AG09309 (cell line): Measurements from ENCODE around the gene ZFPM1.

Experiments
- DNase-seq: peaks from one replicate; pipeline ENCODE4 v3.0.0-alpha.2; 2010; ENCODE audit warnings: low read depth
- H3K4me3 ChIP-seq: 2 replicates; pipeline ENCODE4 v1.5.1; 2011; ENCODE audit warnings: mild to moderate bottlenecking, low read depth, low read length, moderate library complexity; ENCODE audit not compliant: control insufficient read depth
- TF ChIP-seq, protein P1 (sequence below): IDR thresholded peaks from 2 replicates; pipeline ENCODE4 v1.5.1; 2011; ENCODE audit warnings: mild to moderate bottlenecking, low read depth, low read length, inconsistent platforms; ENCODE audit not compliant: insufficient read depth, control insufficient read depth; ENCODE audit errors: missing control alignments

Gene ZFPM1

DNA sequence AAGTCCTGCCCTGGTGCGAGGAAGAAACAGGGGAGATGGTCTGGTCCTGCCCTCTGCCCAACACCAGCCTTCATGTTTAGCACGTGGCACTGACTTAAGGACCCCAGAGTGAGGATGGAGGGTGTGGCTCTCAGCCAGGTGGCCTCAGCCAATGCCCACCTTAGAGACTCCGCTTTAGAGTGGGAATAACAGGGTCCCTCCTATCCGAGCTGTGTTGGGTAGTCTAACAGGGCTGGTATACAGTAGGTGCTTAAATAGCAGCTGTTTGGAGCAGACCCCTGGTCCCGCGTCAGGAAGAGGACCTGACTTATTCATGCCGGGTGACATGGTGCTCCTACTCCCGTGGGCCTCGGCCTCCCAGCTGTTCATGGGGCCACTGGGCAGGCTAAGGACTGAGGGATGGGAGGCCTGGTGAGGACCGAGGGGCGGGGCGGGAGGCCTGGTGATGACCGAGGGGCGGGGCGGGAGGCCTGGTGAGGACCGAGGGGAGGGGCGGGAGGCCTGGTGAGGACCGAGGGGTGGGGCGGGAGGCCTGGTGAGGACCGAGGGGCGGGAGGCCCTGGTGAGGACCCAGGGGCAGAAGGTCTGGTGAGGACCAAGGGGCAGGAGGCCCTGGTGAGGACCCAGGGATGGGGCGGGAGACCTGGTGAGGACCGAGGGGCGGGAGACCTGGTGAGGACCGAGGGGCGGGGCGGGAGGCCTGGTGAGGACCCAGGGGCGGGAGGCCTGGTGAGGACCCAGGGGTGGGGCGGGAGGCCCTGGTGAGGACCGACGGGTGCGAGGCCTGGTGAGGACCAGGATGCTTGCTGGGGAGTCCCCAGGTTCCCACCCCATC, 7.6 kb downstream of the ZFPM1 start:
- no peak overlapping the region for H3K4me3 ChIP-seq
- DNase-seq, result no peak
- TF ChIP-seq, protein P1, sequence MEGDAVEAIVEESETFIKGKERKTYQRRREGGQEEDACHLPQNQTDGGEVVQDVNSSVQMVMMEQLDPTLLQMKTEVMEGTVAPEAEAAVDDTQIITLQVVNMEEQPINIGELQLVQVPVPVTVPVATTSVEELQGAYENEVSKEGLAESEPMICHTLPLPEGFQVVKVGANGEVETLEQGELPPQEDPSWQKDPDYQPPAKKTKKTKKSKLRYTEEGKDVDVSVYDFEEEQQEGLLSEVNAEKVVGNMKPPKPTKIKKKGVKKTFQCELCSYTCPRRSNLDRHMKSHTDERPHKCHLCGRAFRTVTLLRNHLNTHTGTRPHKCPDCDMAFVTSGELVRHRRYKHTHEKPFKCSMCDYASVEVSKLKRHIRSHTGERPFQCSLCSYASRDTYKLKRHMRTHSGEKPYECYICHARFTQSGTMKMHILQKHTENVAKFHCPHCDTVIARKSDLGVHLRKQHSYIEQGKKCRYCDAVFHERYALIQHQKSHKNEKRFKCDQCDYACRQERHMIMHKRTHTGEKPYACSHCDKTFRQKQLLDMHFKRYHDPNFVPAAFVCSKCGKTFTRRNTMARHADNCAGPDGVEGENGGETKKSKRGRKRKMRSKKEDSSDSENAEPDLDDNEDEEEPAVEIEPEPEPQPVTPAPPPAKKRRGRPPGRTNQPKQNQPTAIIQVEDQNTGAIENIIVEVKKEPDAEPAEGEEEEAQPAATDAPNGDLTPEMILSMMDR, result no peak

DNA sequence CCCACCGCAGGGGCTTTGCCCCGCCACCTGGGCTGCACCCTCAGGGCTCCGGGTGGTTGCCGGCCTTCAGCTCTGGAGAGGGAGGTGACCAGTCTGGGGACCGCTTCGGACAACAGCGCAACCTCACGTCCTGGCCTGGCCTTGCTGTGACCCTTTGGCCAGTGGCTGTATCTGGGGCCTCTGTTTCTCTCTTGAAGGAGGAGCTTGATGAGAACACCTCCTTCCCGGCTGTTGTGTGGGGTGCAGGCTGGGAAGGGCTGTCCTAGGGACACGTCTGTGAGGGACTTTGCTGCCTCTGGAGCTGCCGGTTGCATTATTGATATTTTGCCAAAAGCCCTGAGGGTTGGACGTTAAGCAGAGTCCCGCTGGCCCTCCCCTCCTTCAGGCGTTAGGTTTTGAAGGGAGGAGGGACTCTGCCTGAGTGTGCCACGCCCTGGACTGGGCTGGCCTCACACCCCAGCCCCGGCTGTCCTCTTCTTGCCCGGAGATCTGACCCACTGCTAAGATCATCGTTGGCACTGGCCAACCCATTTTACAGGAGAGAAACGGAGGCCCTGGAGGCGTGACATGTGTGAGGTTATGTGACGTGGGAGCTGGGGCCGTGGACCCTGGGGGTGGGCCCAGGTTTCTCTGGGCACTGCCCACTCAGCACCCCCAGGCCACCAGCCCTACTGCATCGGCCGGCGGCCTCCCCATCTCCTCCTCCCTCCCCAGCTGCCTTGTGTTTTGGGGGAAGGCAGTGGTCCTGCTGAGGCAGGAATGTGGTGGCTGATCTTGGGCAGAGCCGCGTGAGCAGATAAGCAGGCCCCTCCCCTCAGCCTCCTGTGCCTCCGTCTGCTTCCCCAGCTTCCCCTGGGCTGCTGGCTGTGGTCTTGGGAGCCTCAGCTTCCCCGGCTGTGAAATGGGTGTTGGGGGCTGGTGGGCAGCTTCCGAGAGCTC, 8.5 kb downstream of the ZFPM1 start:
- TF ChIP-seq, protein P1, result no peak
- no peak for DNase-seq
- H3K4me3 ChIP-seq, result no peak overlapping the region

DNA sequence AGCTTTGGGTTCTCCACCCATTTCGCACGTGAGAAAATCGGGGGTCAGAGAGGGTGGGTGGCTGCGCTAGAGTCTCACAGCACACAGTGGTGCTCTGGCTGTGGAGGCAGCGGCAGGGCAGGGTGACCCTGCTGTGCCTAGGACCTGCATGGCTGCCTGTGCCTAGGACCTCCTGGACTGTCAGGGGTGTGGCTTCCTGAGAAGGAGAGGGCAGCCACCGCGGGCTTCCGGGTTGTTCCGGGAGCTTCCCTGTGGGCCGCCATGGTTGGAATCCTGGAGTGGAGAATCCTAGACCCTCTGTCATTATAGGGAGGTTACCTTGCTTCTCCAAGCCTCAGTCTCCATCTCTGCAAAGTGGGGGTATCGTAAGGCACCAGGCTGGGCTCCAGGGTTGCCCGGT, 9.3 kb downstream of the ZFPM1 start:
- DNase-seq, result no peak
- H3K4me3 ChIP-seq, result no peak overlapping the region
- TF ChIP-seq, protein P1, result no peak

DNA sequence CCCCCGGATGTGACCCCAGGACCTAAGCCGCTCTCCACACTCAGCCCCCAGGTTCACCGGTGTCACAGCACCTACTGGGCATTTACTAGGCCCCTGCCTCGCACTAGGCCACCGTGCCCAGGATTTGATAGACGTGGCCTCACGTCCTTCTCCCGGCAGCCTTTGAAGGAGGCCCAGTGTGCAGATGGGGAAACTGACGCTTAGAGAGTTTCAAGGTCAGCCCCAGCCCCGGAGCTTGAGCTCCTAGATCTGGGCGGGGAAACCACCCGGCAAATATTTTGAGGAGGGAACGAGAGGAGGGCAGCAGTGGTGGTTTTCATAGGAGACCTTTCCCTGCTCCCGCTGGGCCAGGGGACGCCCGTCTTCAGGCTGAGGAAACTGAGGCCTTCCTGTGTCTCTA, 10.3 kb downstream of the ZFPM1 start:
- no peak for DNase-seq
- H3K4me3 ChIP-seq, result no peak overlapping the region
- TF ChIP-seq, protein P1, result no peak

DNA sequence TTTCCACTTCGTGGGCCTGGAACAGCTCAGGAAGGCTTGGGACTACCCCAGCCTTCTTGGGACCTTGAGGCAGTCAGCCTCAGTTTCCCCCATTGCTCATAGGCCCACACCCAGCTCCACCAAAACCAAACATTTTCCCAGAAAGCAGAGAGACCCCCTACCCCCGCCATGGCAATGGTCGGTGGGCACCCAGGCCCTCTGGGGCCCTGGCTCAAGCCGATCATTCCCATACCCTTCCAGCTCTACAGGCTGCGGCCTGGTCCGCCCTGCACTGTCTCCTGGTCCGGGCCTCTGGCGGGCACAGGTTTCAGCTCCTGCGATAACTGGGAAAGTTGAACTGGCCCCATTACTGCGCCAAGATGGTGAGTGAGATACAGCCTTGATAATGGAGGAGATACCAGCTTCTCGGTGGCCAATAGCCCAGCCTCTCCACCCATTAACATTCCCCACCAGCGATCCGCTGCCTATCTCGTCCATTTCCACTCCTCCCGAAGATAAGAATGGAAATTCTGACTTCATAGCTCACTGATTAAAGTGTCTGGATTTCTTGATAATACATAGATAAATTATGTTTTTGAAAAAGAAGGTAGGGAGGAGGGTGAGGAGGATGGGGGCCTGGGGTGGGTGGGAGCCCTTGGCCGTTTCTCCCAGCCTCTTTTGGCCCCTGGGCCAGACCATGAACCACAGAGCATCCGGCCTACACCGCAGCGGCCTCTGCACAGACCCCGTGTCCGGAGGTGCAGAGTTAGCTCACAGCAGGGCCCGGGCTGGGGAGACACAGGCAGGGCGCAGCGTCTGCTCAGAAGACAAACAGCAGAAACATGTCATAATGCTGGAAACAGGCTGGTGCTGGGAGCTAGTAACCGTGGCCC, 11.6 kb downstream of the ZFPM1 start:
- no peak for DNase-seq
- TF ChIP-seq, protein P1, result no peak
- H3K4me3 ChIP-seq, result no peak overlapping the region
